Naive thymus-derived CD4-positive, alpha-beta T cell (primary cell): ENCODE data around the gene TCF21. TPM values are rescaled to one million over a fixed set of nuclear protein-coding genes. Genes with fewer than 3 reads are reported as not detected.

Experiments used
- ATAC-seq: fragments of 150-1000 bp; cut with Tn5 transposase; 2 replicates; pipeline ENCODE4 v1.10.0; 2021; ENCODE audit warnings: mild to moderate bottlenecking, moderate library complexity
- CTCF ChIA-PET: fragments of 350-600 bp; sonication (Branson Sonifier 250); formaldehyde crosslinking; loops from one replicate; lab custom pipeline; 2021; ENCODE audit warnings: antibody characterized with exemption; lab: Charles Lee
- POLR2A ChIA-PET: fragments of 350-600 bp; sonication (Branson Sonifier 250); formaldehyde crosslinking; loops from one replicate; lab custom pipeline; 2021; ENCODE audit warnings: antibody characterized with exemption, inconsistent platforms; lab: Charles Lee
- DNase-seq, 9 donors: peaks; one replicate each; pipeline versions ENCODE4 v3.0.0 to v3.0.0-alpha.2; 2020 to 2022; ENCODE audit warnings: mixed read lengths in 1 of 9
- H3K27ac ChIP-seq: one replicate; pipeline ENCODE4 v1.7.0; 2013; ENCODE audit warnings: mild to moderate bottlenecking, low read depth, low read length, moderate library complexity
- H3K27me3 ChIP-seq, 2 donors: one replicate each; pipeline ENCODE4 v1.7.0; 2013; ENCODE audit warnings: low read length in 2 of 2, mild to moderate bottlenecking in 2 of 2, moderate library complexity in 2 of 2; ENCODE audit not compliant: control insufficient read depth in 2 of 2, insufficient read depth in 2 of 2
- H3K36me3 ChIP-seq, 3 experiments: 1 replicate in 2 of 3; 2 replicates in 1 of 3; pipeline ENCODE4 v1.7.0; 2013; ENCODE audit warnings: low read length in 3 of 3, mild to moderate bottlenecking in 3 of 3, moderate library complexity in 1 of 3; ENCODE audit not compliant: insufficient read depth in 3 of 3, control insufficient read depth in 2 of 3
- H3K4me1 ChIP-seq, 2 donors: one replicate each; pipeline ENCODE4 v1.7.0; 2013; ENCODE audit warnings: low read length in 2 of 2, mild to moderate bottlenecking in 2 of 2, moderate library complexity in 1 of 2; ENCODE audit not compliant: control insufficient read depth in 2 of 2, insufficient read depth in 2 of 2
- H3K4me3 ChIP-seq: 2 replicates; pipeline ENCODE4 v1.7.0; 2013; ENCODE audit warnings: mild to moderate bottlenecking, low read length
- H3K9me3 ChIP-seq, 3 experiments: 1 replicate in 2 of 3; 2 replicates in 1 of 3; pipeline ENCODE4 v1.7.0; 2013; ENCODE audit warnings: low read length in 3 of 3; ENCODE audit not compliant: control insufficient read depth in 2 of 3
- H3K27ac Mint-ChIP-seq, 9 donors: one replicate each; pipeline ENCODE4 v1.8.0; 2020 to 2022; ENCODE audit warnings: mixed read lengths in 9 of 9, mild to moderate bottlenecking in 8 of 9, moderate library complexity in 5 of 9, inconsistent platforms in 2 of 9
- H3K27me3 Mint-ChIP-seq, 5 donors: one replicate each; pipeline ENCODE4 v1.8.0; 2021 to 2022; ENCODE audit warnings: mixed read lengths in 5 of 5, mild to moderate bottlenecking in 1 of 5
- H3K36me3 Mint-ChIP-seq, 5 donors: one replicate each; pipeline ENCODE4 v1.8.0; 2020 to 2022; ENCODE audit warnings: mixed read lengths in 5 of 5, mild to moderate bottlenecking in 3 of 5, inconsistent platforms in 1 of 5
- H3K4me1 Mint-ChIP-seq, 7 donors: one replicate each; pipeline ENCODE4 v1.8.0; 2020 to 2022; ENCODE audit warnings: mixed read lengths in 7 of 7, mild to moderate bottlenecking in 3 of 7, inconsistent platforms in 1 of 7
- H3K4me3 Mint-ChIP-seq, 10 donors: one replicate each; pipeline ENCODE4 v1.8.0; 2020 to 2022; ENCODE audit warnings: mild to moderate bottlenecking in 10 of 10, mixed read lengths in 10 of 10, moderate library complexity in 6 of 10, inconsistent platforms in 2 of 10
- H3K9me3 Mint-ChIP-seq, 11 donors: one replicate each; pipeline ENCODE4 v1.8.0; 2020 to 2022; ENCODE audit warnings: mixed read lengths in 11 of 11, mild to moderate bottlenecking in 4 of 11, inconsistent platforms in 1 of 11, moderate library complexity in 1 of 11
- intact Hi-C, 2 donors: fragments of 100-400 bp; cut with micrococcal nuclease; formaldehyde crosslinking; loops; one replicate each; pipeline ENCODE4 v1.15.1; 2023
- polyA plus RNA-seq, 2 donors: library from polyadenylated mRNA; unstranded; fragments of 300-500 nt; fragmentation: Illumina TruSeq; gene quantifications; one replicate each; pipeline ENCODE4 v1.2.3, GENCODE V29; 2021
- total RNA-seq, 6 experiments: library from RNA in 5 of 6; stranded (reverse) in 5 of 6; gene quantifications; 1 replicate in 5 of 6; 2 replicates in 1 of 6; pipeline ENCODE4 v1.2.3 and lab custom pipeline; 2021 to 2026

TCF21 gene
- total RNA-seq (not detected), polyA plus RNA-seq (not detected), total RNA-seq (lab: John Stamatoyannopoulos, UW) (not detected)

DNA sequence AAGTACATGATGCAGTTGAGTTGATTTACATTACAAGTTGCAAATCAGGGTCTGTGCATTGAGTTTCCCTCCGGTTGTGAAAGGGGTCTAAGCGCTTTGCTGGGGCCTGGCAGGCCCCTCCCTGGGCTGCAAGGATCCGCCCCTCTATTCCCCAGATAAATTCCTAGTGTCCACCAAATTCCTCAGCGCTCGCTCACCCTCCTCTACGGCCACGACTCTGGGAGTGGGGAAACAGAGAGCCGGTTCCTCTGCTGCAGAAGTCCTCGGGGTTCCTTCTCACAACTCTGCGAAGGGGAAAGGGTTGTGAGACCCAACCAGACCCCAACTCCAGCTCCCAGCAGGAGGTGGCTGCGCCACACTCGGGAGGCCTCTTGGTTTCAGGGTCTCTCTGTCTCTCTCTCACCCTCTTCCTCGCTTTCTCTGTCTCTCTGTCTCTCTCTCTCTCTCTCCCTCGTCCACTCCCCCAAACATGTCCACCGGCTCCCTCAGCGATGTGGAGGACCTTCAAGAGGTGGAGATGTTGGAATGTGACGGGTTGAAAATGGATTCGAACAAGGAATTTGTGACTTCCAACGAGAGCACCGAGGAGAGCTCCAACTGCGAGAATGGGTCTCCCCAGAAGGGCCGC, at the start of gene TCF21:
TSS of gene TCF21 (plus strand) at position 185 of the 628 bp plus-strand sequence. CDS start at position 470, 285 bp downstream.
- intact Hi-C loops: no loop called here
- peaks cover 14 to 34% of the 10 kb centered on the region in 2 donors for H3K27me3 ChIP-seq
- peak within 1 kb of the TSS in 9 of 10 donors; percentile 36 to 78 (median 58) for H3K4me3 Mint-ChIP-seq
- peaks cover 9 to 13% of the 10 kb centered on the region in 2 donors for H3K4me1 ChIP-seq
- no peaks in the 10 kb centered on the region for H3K36me3 ChIP-seq
- DNase-seq (no peak), ATAC-seq (no peak)
- ChIA-PET POLR2A (no interaction called here), CTCF (no interaction called here)
- H3K36me3 Mint-ChIP-seq: peaks cover 0 to 4% (median 0%) of the 10 kb centered on the region in 5 donors
- no peak within 1 kb of the TSS for H3K4me3 ChIP-seq
- no peaks in the 10 kb centered on the region for H3K9me3 ChIP-seq
- no peak within 1 kb of the TSS for H3K27ac ChIP-seq
- H3K27me3 Mint-ChIP-seq: peaks cover 85 to 92% (median 90%) of the 10 kb centered on the region in 5 donors
- H3K4me1 Mint-ChIP-seq: peaks cover 16 to 54% (median 44%) of the 10 kb centered on the region in 7 donors
- H3K9me3 Mint-ChIP-seq: peaks cover 0 to 8% (median 0%) of the 10 kb centered on the region in 11 donors
- H3K27ac Mint-ChIP-seq: peak within 1 kb of the TSS in 1 of 9 donors; percentile 25

DNA sequence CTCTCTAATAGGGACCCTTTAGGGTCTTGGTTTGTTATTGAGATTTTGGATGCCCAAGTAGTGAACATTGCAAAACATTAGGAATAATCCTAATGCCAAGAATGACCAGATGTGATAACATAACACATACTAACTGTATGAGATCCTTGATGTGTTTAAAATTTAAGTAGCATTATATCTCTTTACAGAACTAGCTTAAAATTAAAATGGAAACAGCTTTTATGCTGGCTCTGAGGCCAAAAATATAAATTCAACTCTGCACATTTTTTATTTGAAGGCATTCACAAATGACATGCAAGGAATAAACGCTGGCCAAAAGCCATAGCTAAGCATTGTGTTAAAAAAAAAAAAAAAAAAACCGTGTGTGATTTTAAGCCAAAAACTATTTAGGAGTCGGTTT, 47.7 kb upstream of the TCF21 start:
- Mint-ChIP-seq H3K9me3 (peaks cover 0 to 4% (median 0%) of the 10 kb centered on the region in 11 donors), H3K4me3 (no peak overlapping the region), H3K36me3 (peaks cover 0 to 4% (median 0%) of the 10 kb centered on the region in 5 donors), H3K27me3 (peaks cover 13 to 52% (median 40%) of the 10 kb centered on the region in 5 donors), H3K27ac (no peak overlapping the region), H3K4me1 (peaks cover 0 to 10% (median 7%) of the 10 kb centered on the region in 7 donors)
- CTCF ChIA-PET: no interaction called here
- no peak overlapping the region for H3K4me3 ChIP-seq
- intact Hi-C loops: no loop called here
- peaks cover 0 to 6% of the 10 kb centered on the region in 2 donors for H3K4me1 ChIP-seq
- no peak for ATAC-seq
- H3K36me3 ChIP-seq: no peaks in the 10 kb centered on the region
- no peaks in the 10 kb centered on the region for H3K27me3 ChIP-seq
- no peak overlapping the region for H3K27ac ChIP-seq
- H3K9me3 ChIP-seq: no peaks in the 10 kb centered on the region
- POLR2A ChIA-PET: no interaction called here
- DNase-seq: no peak

DNA sequence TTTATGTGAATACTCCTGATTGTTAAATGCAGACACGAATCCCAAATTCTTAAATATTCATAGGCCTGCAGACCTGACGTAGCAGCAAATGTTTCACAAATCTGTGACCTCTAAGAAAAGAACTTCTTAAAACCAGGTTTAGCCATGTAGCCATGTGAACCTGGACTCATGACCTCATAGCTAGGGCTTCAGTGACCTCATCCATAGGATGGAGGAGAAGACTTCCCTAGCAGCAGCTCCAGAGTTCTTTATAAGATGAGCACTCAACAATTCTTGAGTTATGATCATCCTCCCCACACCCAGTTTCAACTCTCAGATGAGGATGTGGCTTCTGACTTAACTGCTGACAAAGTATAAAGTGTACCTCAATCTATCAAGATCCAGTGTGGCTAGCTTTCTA, 45.8 kb upstream of the TCF21 start:
- no peaks in the 10 kb centered on the region for H3K36me3 ChIP-seq
- ATAC-seq (no peak), DNase-seq (no peak)
- Mint-ChIP-seq H3K27ac (no peak overlapping the region), H3K27me3 (peaks cover 21 to 55% (median 43%) of the 10 kb centered on the region in 5 donors), H3K4me3 (no peak overlapping the region), H3K36me3 (peaks cover 0 to 4% (median 0%) of the 10 kb centered on the region in 5 donors), H3K9me3 (peaks cover 0 to 4% (median 0%) of the 10 kb centered on the region in 11 donors), H3K4me1 (peaks cover 0 to 3% (median 2%) of the 10 kb centered on the region in 7 donors)
- H3K27ac ChIP-seq: no peak overlapping the region
- intact Hi-C loops: no loop called here
- peaks cover 0 to under 1% of the 10 kb centered on the region in 2 donors for H3K4me1 ChIP-seq
- ChIA-PET CTCF (interaction anchor here (0.6 kb wide), 1 partner anchor 48 kb away, joined by 3 read pairs; no protein-coding TSS in a partner anchor), POLR2A (no interaction called here)
- no peaks in the 10 kb centered on the region for H3K27me3 ChIP-seq
- H3K4me3 ChIP-seq: no peak overlapping the region
- H3K9me3 ChIP-seq: no peaks in the 10 kb centered on the region

DNA sequence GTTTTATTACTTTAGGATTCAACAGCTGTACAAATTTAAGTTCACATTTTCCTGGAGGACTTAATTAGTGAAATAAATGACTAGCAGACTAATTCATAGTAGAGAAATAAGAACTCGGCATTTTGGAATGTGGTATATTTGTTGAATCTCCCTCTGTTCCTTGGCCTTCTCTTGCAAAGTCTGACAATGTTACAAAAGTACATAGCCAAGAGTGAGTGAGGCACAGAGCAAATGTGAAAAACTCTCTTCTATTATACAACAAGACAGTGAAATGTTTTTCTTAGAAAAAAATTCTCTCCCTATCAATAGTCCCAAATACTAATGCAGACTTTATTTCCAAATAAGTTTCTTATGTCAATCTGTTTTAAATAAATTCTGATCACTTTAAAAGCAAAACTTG, 44.2 kb upstream of the TCF21 start:
- no peak overlapping the region for H3K4me3 Mint-ChIP-seq
- H3K4me3 ChIP-seq: no peak overlapping the region
- H3K36me3 ChIP-seq: no peaks in the 10 kb centered on the region
- no peaks in the 10 kb centered on the region for H3K27me3 ChIP-seq
- ChIA-PET POLR2A (no interaction called here), CTCF (no interaction called here)
- peaks cover 0 to 4% (median 0%) of the 10 kb centered on the region in 11 donors for H3K9me3 Mint-ChIP-seq
- ATAC-seq (no peak), DNase-seq (no peak)
- H3K36me3 Mint-ChIP-seq: no peaks in the 10 kb centered on the region
- H3K27ac ChIP-seq: no peak overlapping the region
- intact Hi-C loops: no loop called here
- no peaks in the 10 kb centered on the region for H3K9me3 ChIP-seq
- peaks cover 19 to 49% (median 33%) of the 10 kb centered on the region in 5 donors for H3K27me3 Mint-ChIP-seq
- no peaks in the 10 kb centered on the region for H3K4me1 Mint-ChIP-seq
- H3K27ac Mint-ChIP-seq: no peak overlapping the region
- H3K4me1 ChIP-seq: no peaks in the 10 kb centered on the region

DNA sequence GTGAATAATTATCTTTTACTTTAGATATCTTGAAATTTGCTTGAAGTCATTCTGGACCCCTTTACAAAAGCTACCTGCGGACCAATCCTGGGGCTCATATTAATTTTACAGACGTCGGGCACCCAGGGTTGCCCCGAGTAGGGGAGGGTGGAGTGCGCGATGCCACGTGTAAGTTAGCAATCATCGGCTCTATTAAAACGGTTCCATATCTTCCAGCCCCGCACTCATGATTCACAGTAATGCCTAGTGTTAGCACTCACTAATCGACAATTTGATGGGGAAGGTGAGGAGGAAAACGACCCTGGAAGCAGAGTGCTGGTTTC, 34.9 kb upstream of the TCF21 start:
- intact Hi-C loops: loop anchor here in 1 of 2 donors (1.0 kb wide), 1 partner anchor 37 kb away; no protein-coding TSS in a partner anchor
- H3K4me3 ChIP-seq: no peak overlapping the region
- Mint-ChIP-seq H3K27me3 (peaks cover 65 to 85% (median 74%) of the 10 kb centered on the region in 5 donors), H3K4me3 (peak overlapping the region in 2 of 10 donors; percentile 25 to 30), H3K27ac (no peak overlapping the region), H3K36me3 (peaks cover 0 to 3% (median 0%) of the 10 kb centered on the region in 5 donors), H3K9me3 (peaks cover 0 to 7% (median 4%) of the 10 kb centered on the region in 11 donors), H3K4me1 (peaks cover 4 to 21% (median 11%) of the 10 kb centered on the region in 7 donors)
- ATAC-seq: no peak
- H3K27ac ChIP-seq: no peak overlapping the region
- no peaks in the 10 kb centered on the region for H3K9me3 ChIP-seq
- H3K27me3 ChIP-seq: peaks cover 5 to 10% of the 10 kb centered on the region in 2 donors
- ChIA-PET CTCF (no interaction called here), POLR2A (no interaction called here)
- no peaks in the 10 kb centered on the region for H3K4me1 ChIP-seq
- H3K36me3 ChIP-seq: no peaks in the 10 kb centered on the region
- DNase-seq: no peak

DNA sequence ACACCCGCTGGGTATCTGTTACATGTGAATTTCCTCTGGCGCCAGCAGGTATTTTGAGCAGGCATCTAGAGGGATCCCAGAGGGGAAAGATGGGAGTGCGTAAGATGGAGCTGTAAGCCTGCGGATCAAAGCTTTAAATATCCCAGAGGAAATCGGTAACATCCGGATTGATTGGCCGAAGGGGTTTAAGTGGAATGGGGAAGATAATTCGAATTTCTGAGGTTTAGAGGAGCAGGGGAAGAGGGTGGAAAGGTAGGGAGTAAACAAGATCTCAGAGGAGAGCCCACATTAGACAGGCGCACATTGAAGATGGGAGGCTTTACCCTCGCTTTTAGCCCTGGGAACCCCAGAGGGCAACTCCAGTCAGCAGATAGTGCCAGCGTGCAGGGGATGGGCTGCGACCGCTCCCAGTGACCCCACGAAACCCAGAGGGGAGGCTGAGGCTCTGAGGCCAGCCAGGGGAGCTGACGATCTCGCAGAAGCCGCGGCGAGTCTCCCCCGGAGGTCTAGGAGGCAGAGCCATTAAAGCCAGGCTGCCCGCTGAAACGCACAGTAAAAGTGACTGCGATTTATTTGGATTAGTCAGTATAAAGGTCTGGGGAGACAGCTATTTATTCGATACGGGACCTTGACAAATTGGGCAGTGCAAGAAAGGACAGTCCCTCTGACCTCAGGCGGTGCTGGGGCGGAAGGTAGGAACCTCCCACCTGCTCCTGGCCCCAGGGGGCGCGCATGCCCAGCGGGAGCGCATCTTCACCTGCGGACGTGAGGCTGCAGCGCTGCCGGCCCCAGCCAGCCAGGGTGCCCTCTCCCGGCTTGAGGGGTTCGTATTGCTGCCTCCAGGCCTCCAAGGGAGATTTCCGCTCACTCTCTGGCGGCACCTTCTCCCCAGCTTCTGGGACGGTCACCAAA, 34.3 kb upstream of the TCF21 start:
- peaks cover 0 to 10% (median 5%) of the 10 kb centered on the region in 11 donors for H3K9me3 Mint-ChIP-seq
- POLR2A ChIA-PET: no interaction called here
- no peak for ATAC-seq
- peaks cover 4 to 21% (median 11%) of the 10 kb centered on the region in 7 donors for H3K4me1 Mint-ChIP-seq
- H3K9me3 ChIP-seq: no peaks in the 10 kb centered on the region
- H3K27ac ChIP-seq: no peak overlapping the region
- no peak overlapping the region for H3K4me3 ChIP-seq
- no peaks in the 10 kb centered on the region for H3K36me3 ChIP-seq
- no peak overlapping the region for H3K27ac Mint-ChIP-seq
- H3K4me3 Mint-ChIP-seq: peak overlapping the region in 3 of 10 donors; percentile 25 to 33 (median 30)
- intact Hi-C loops: loop anchor here in 1 of 2 donors (1.0 kb wide), 1 partner anchor 37 kb away; no protein-coding TSS in a partner anchor
- no peak for DNase-seq
- no peaks in the 10 kb centered on the region for H3K4me1 ChIP-seq
- H3K27me3 Mint-ChIP-seq: peaks cover 68 to 88% (median 77%) of the 10 kb centered on the region in 5 donors
- CTCF ChIA-PET: no interaction called here
- H3K36me3 Mint-ChIP-seq: peaks cover 0 to 4% (median 0%) of the 10 kb centered on the region in 5 donors
- H3K27me3 ChIP-seq: peaks cover 5 to 10% of the 10 kb centered on the region in 2 donors
